CD14-positive monocyte (primary cell): ENCODE results near the gene EGR1. TPM values are rescaled to one million over a fixed set of nuclear protein-coding genes. Genes with fewer than 3 reads are reported as not detected.

Source experiments
- DNase-seq, 3 donors: peaks; one replicate each; pipeline ENCODE4 v3.0.0-alpha.2; 2011 to 2022
- H2AFZ ChIP-seq: 2 replicates; pipeline ENCODE4 v1.6.0; 2012; ENCODE audit warnings: mild to moderate bottlenecking, low read depth, low read length, inconsistent platforms; ENCODE audit not compliant: insufficient read depth, poor library complexity, severe bottlenecking
- H3K27ac ChIP-seq, 2 donors: 1 replicate in 1 of 2; 2 replicates in 1 of 2; pipeline ENCODE4 v1.5.1; 2012 to 2013; ENCODE audit warnings: low read length in 2 of 2, control low read depth in 1 of 2, inconsistent platforms in 1 of 2, low read depth in 1 of 2, mild to moderate bottlenecking in 1 of 2
- H3K27me3 ChIP-seq, 2 donors: one replicate each; pipeline versions ENCODE4 v1.6.0 to v1.6.1; 2011 to 2013; ENCODE audit warnings: low read length in 2 of 2; ENCODE audit not compliant: control insufficient read depth in 2 of 2, insufficient read depth in 2 of 2
- H3K36me3 ChIP-seq, 2 donors: replicated peaks in 1 of 2; 1 replicate in 1 of 2; 2 replicates in 1 of 2; pipeline versions ENCODE4 v1.5.1 to v1.6.1; 2012 to 2013; ENCODE audit warnings: low read length in 2 of 2, control low read depth in 1 of 2, inconsistent platforms in 1 of 2, mild to moderate bottlenecking in 1 of 2; ENCODE audit not compliant: insufficient read depth in 2 of 2, control insufficient read depth in 1 of 2
- H3K4me1 ChIP-seq, 2 donors: 1 replicate in 1 of 2; 2 replicates in 1 of 2; pipeline versions ENCODE4 v1.5.1 to v1.6.1; 2012 to 2013; ENCODE audit warnings: low read length in 2 of 2, control low read depth in 1 of 2, inconsistent platforms in 1 of 2, mild to moderate bottlenecking in 1 of 2, moderate library complexity in 1 of 2; ENCODE audit not compliant: insufficient read depth in 2 of 2, control insufficient read depth in 1 of 2
- H3K4me2 ChIP-seq: replicated peaks from 2 replicates; pipeline ENCODE3; 2012; ENCODE audit warnings: low read length, moderate library complexity, mild to moderate bottlenecking; ENCODE audit not compliant: poor library complexity, severe bottlenecking; ENCODE audit errors: extremely low read depth
- H3K4me3 ChIP-seq, 3 experiments: fragments of 200-600 bp in 1 of 3; sonication (generic) in 1 of 3; replicated peaks in 1 of 3; 1 replicate in 2 of 3; 2 replicates in 1 of 3; pipeline ENCODE4 v1.5.1; 2011 to 2013; ENCODE audit warnings: low read length in 3 of 3, mild to moderate bottlenecking in 3 of 3, control low read depth in 2 of 3, low read depth in 2 of 3, inconsistent platforms in 1 of 3, moderate library complexity in 1 of 3
- H3K79me2 ChIP-seq: 2 replicates; pipeline ENCODE4 v1.6.0; 2012; ENCODE audit warnings: mild to moderate bottlenecking, control low read depth, inconsistent platforms, low read length, moderate library complexity; ENCODE audit not compliant: insufficient read depth
- H3K9ac ChIP-seq: 2 replicates; pipeline ENCODE4 v1.6.0; 2017; ENCODE audit warnings: low read length, mild to moderate bottlenecking; ENCODE audit not compliant: insufficient read depth, poor library complexity, severe bottlenecking
- H3K9me3 ChIP-seq, 2 donors: replicated peaks in 1 of 2; 1 replicate in 1 of 2; 2 replicates in 1 of 2; pipeline versions ENCODE4 v1.5.1 to v1.6.1; 2012 to 2013; ENCODE audit warnings: low read length in 2 of 2, control low read depth in 1 of 2; ENCODE audit not compliant: control insufficient read depth in 1 of 2, insufficient read depth in 1 of 2
- H4K20me1 ChIP-seq: 2 replicates; pipeline ENCODE4 v1.6.0; 2012; ENCODE audit warnings: mild to moderate bottlenecking, low read length, control low read depth, moderate library complexity; ENCODE audit not compliant: insufficient read depth
- H3K27ac Mint-ChIP-seq, 7 donors: one replicate each; pipeline ENCODE4 v1.8.0; 2020; ENCODE audit warnings: mild to moderate bottlenecking in 7 of 7, mixed read lengths in 7 of 7, moderate library complexity in 6 of 7, inconsistent platforms in 2 of 7
- H3K27me3 Mint-ChIP-seq, 3 donors: one replicate each; pipeline ENCODE4 v1.8.0; 2021 to 2022; ENCODE audit warnings: low read depth in 3 of 3, mild to moderate bottlenecking in 3 of 3, mixed read lengths in 3 of 3, moderate library complexity in 3 of 3, inconsistent platforms in 1 of 3
- H3K36me3 Mint-ChIP-seq, 2 donors: one replicate each; pipeline ENCODE4 v1.8.0; 2020; ENCODE audit warnings: mixed read lengths in 2 of 2, inconsistent platforms in 1 of 2, mild to moderate bottlenecking in 1 of 2
- H3K4me1 Mint-ChIP-seq: one replicate; pipeline ENCODE4 v1.8.0; 2020; ENCODE audit warnings: mild to moderate bottlenecking, mixed read lengths
- H3K4me3 Mint-ChIP-seq, 2 donors: one replicate each; pipeline ENCODE4 v1.8.0; 2020; ENCODE audit warnings: mild to moderate bottlenecking in 2 of 2, mixed read lengths in 2 of 2, moderate library complexity in 1 of 2
- H3K9me3 Mint-ChIP-seq, 7 donors: one replicate each; pipeline ENCODE4 v1.8.0; 2020 to 2022; ENCODE audit warnings: mixed read lengths in 7 of 7, mild to moderate bottlenecking in 6 of 7, moderate library complexity in 6 of 7, inconsistent platforms in 2 of 7
- CTCF ChIP-seq: fragments of 200-600 bp; IDR thresholded peaks from one replicate; pipeline ENCODE4 v1.8.0; 2022; ENCODE audit warnings: antibody characterized with exemption, mild to moderate bottlenecking
- WGBS: methylation state at CpG from one replicate; pipeline ENCODE4 v1.1.5; 2013; ENCODE audit warnings: missing lambda C conversion rate; ENCODE audit not compliant: insufficient coverage; 5-methylcytosine and 5-hydroxymethylcytosine counted together
- intact Hi-C, 2 donors: fragments of 100-400 bp; cut with micrococcal nuclease; formaldehyde crosslinking; loops; one replicate each; pipeline versions ENCODE4 v1.15.0 to v1.15.1; 2023
- polyA plus RNA-seq, 3 donors: library from polyadenylated mRNA; depleted of rRNA in 1 of 3; unstranded in 2 of 3; stranded (reverse) in 1 of 3; fragments of 300-500 nt in 2 of 3; fragments of >200 nt in 1 of 3; fragmentation: Illumina TruSeq in 2 of 3; gene quantifications; 1 replicate in 2 of 3; 2 replicates in 1 of 3; pipeline ENCODE4 v1.2.3, GENCODE V29; 2012 to 2021

Gene EGR1
- polyA plus RNA-seq, 3 donors = 8.4 to 105 (median 16.9) TPM

GRCh38 chr5:138439477-138440158 lies 25.7 kb upstream of the EGR1 start:
- Histone ChIP-seq H3K4me3 (peak overlapping the region in 1 of 3 experiments; percentile 23), H3K36me3 (peaks cover 25 to 35% of the 10 kb centered on the region in 2 donors), H3K4me1 (peaks cover 10 to 14% of the 10 kb centered on the region in 2 donors), H2AFZ (no peak overlapping the region), H3K27ac (no peak overlapping the region), H3K9ac (no peak overlapping the region), H3K4me2 (peak overlapping the region; percentile 47), H3K79me2 (no peaks in the 10 kb centered on the region), H3K9me3 (no peaks in the 10 kb centered on the region), H4K20me1 (peaks cover 27% of the 10 kb centered on the region), H3K27me3 (peaks cover 0 to 27% of the 10 kb centered on the region in 2 donors)
- Mint-ChIP-seq H3K27me3 (peaks cover 22 to 41% (median 25%) of the 10 kb centered on the region in 3 donors), H3K9me3 (peaks cover 0 to 5% (median 0%) of the 10 kb centered on the region in 7 donors), H3K4me1 (peaks cover 16% of the 10 kb centered on the region), H3K4me3 (peak overlapping the region; percentile 53 to 76), H3K27ac (peak overlapping the region in 2 of 7 donors; percentile 53 to 67), H3K36me3 (peaks cover 37 to 47% of the 10 kb centered on the region in 2 donors)
- intact Hi-C loops = no loop called here
- no peak for DNase-seq
- WGBS = 80% methylated on average over 12 of the region's 20 CpGs
- TF ChIP-seq CTCF = no peak

GRCh38 chr5:138440159-138441073 lies 24.9 kb upstream of the EGR1 start:
- no peak overlapping the region for H3K27ac Mint-ChIP-seq

More at GRCh38 chr5:138440159-138441073, 24.9 kb upstream of the EGR1 start:
- Histone ChIP-seq H3K27ac (no peak overlapping the region), H4K20me1 (peaks cover 27% of the 10 kb centered on the region), H3K27me3 (peaks cover 0 to 27% of the 10 kb centered on the region in 2 donors), H3K4me2 (no peak overlapping the region), H3K9me3 (no peaks in the 10 kb centered on the region), H3K9ac (no peak overlapping the region), H3K4me3 (no peak overlapping the region), H3K79me2 (no peaks in the 10 kb centered on the region), H2AFZ (no peak overlapping the region), H3K36me3 (peaks cover 17 to 27% of the 10 kb centered on the region in 2 donors), H3K4me1 (peaks cover 10 to 14% of the 10 kb centered on the region in 2 donors)
- Mint-ChIP-seq H3K4me3 (peak overlapping the region in 1 of 2 donors; percentile 9), H3K36me3 (peaks cover 29 to 39% of the 10 kb centered on the region in 2 donors), H3K27me3 (peaks cover 22 to 41% (median 26%) of the 10 kb centered on the region in 3 donors), H3K9me3 (peaks cover 0 to 5% (median 0%) of the 10 kb centered on the region in 7 donors), H3K4me1 (peaks cover 16% of the 10 kb centered on the region)
- WGBS = 97% methylated on average over 11 of the region's 17 CpGs
- no peak for TF ChIP-seq CTCF
- intact Hi-C loops = no loop called here
- DNase-seq = no peak
